Liver (tissue), 9 donors: ENCODE results near the gene NT5M. TPM values are rescaled to one million over a fixed set of nuclear protein-coding genes. Genes with fewer than 3 reads are reported as not detected.

Source experiments
- DNase-seq: peaks from one replicate; pipeline ENCODE4 v3.0.0-alpha.2; 2017; ENCODE audit warnings: low spot score
- H3K27ac ChIP-seq, 2 donors: one replicate each; pipeline ENCODE4 v1.7.0; 2013; ENCODE audit warnings: inconsistent platforms in 2 of 2, low read length in 2 of 2, control low read depth in 1 of 2, low read depth in 1 of 2, mild to moderate bottlenecking in 1 of 2
- H3K27me3 ChIP-seq, 4 donors: one replicate each; pipeline versions ENCODE4 v1.6.1 to v1.7.0; 2013; ENCODE audit warnings: low read length in 3 of 4, inconsistent platforms in 1 of 4, mild to moderate bottlenecking in 1 of 4, moderate library complexity in 1 of 4; ENCODE audit not compliant: control insufficient read depth in 4 of 4, insufficient read depth in 4 of 4
- H3K36me3 ChIP-seq, 4 donors: one replicate each; pipeline versions ENCODE4 v1.6.1 to v1.7.0; 2013; ENCODE audit warnings: low read length in 3 of 4, mild to moderate bottlenecking in 3 of 4, low read depth in 1 of 4, moderate library complexity in 1 of 4; ENCODE audit not compliant: control insufficient read depth in 4 of 4, insufficient read depth in 3 of 4
- H3K4me1 ChIP-seq, 4 donors: one replicate each; pipeline versions ENCODE4 v1.6.1 to v1.7.0; 2013; ENCODE audit warnings: low read length in 3 of 4, mild to moderate bottlenecking in 3 of 4, moderate library complexity in 1 of 4; ENCODE audit not compliant: control insufficient read depth in 4 of 4, insufficient read depth in 4 of 4
- H3K4me3 ChIP-seq, 3 donors: one replicate each; pipeline versions ENCODE4 v1.6.1 to v1.7.0; 2013; ENCODE audit warnings: low read length in 3 of 3, control low read depth in 1 of 3, low read depth in 1 of 3, mild to moderate bottlenecking in 1 of 3
- H3K9ac ChIP-seq, 2 donors: one replicate each; pipeline ENCODE4 v1.7.0; 2013; ENCODE audit warnings: low read length in 2 of 2, mild to moderate bottlenecking in 2 of 2, moderate library complexity in 2 of 2, control low read depth in 1 of 2, low read depth in 1 of 2
- H3K9me3 ChIP-seq, 4 donors: one replicate each; pipeline versions ENCODE4 v1.6.1 to v1.7.0; 2013; ENCODE audit warnings: low read length in 3 of 4; ENCODE audit not compliant: control insufficient read depth in 4 of 4
- ATF3 ChIP-seq: IDR thresholded peaks from 2 replicates; pipeline ENCODE4 v1.6.1; 2016; ENCODE audit warnings: antibody characterized with exemption
- EGR1 ChIP-seq, 2 donors: IDR thresholded peaks; 2 replicates each; pipeline ENCODE4 v1.6.1; 2016 to 2018; ENCODE audit warnings: antibody characterized with exemption in 2 of 2, low read depth in 2 of 2
- FOXA1 ChIP-seq: IDR thresholded peaks from 2 replicates; pipeline ENCODE4 v1.6.1; 2016; ENCODE audit warnings: antibody characterized with exemption
- FOXA2 ChIP-seq: IDR thresholded peaks from 2 replicates; pipeline ENCODE4 v1.6.1; 2016; ENCODE audit warnings: antibody characterized with exemption
- GABPA ChIP-seq, 2 donors: IDR thresholded peaks in 1 of 2; conservative IDR thresholded peaks in 1 of 2; 2 replicates each; pipeline ENCODE4 v1.6.1; 2016; ENCODE audit warnings: antibody characterized with exemption in 2 of 2, mild to moderate bottlenecking in 1 of 2, moderate library complexity in 1 of 2
- HNF4A ChIP-seq, 2 donors: conservative IDR thresholded peaks; 2 replicates each; pipeline ENCODE4 v1.6.1; 2016; ENCODE audit warnings: antibody characterized with exemption in 2 of 2, mild to moderate bottlenecking in 2 of 2
- HNF4G ChIP-seq: IDR thresholded peaks from 2 replicates; pipeline ENCODE4 v1.6.1; 2016; ENCODE audit warnings: antibody characterized with exemption
- JUND ChIP-seq, 2 donors: IDR thresholded peaks; 2 replicates each; pipeline ENCODE4 v1.6.1; 2016; ENCODE audit warnings: antibody characterized with exemption in 2 of 2
- NR2F2 ChIP-seq: IDR thresholded peaks from 2 replicates; pipeline ENCODE4 v1.6.1; 2016; ENCODE audit warnings: antibody characterized with exemption
- RXRA ChIP-seq, 2 donors: IDR thresholded peaks; 2 replicates each; pipeline ENCODE4 v1.6.1; 2017 to 2018; ENCODE audit warnings: antibody characterized with exemption in 2 of 2, mild to moderate bottlenecking in 1 of 2
- SP1 ChIP-seq: IDR thresholded peaks from 2 replicates; pipeline ENCODE4 v1.6.1; 2018; ENCODE audit warnings: antibody characterized with exemption, mild to moderate bottlenecking
- YY1 ChIP-seq: IDR thresholded peaks from 2 replicates; pipeline ENCODE4 v1.6.1; 2016; ENCODE audit warnings: antibody characterized with exemption, mild to moderate bottlenecking
- ZBTB33 ChIP-seq: IDR thresholded peaks from 2 replicates; pipeline ENCODE4 v1.6.1; 2016; ENCODE audit warnings: antibody characterized with exemption
- WGBS: extraction: QIAGEN DNeasy Blood & Tissue Kit; methylation state at CpG from one replicate; pipeline ENCODE4 v1.1.7; 2013; 5-methylcytosine and 5-hydroxymethylcytosine counted together
- polyA plus RNA-seq, 2 donors: library from polyadenylated mRNA; stranded (reverse) in 1 of 2; unstranded in 1 of 2; fragments of 200-250 nt in 1 of 2; fragments of >200 nt in 1 of 2; fragmentation: Nextera tagmentation in 1 of 2; extraction: Ambion mirVana in 1 of 2; gene quantifications; one replicate each; pipeline versions ENCODE4 v1.2.1 to v1.2.3, GENCODE V29; 2013 to 2015
- total RNA-seq, 2 donors: library from RNA; depleted of rRNA; stranded (reverse); fragments of >200 nt; gene quantifications; one replicate each; pipeline ENCODE4 v1.2.3, GENCODE V29; 2014
- TF ChIP-seq, protein P1 (sequence below): IDR thresholded peaks from 2 replicates; pipeline ENCODE4 v1.6.1; 2016; ENCODE audit warnings: antibody characterized with exemption
- TF ChIP-seq, protein P2 (sequence below): IDR thresholded peaks from 2 replicates; pipeline ENCODE4 v1.6.1; 2016; ENCODE audit warnings: antibody characterized with exemption, mild to moderate bottlenecking
- donor health status: healthy.
- donor health status: healthy.
- donor health status: healthy.
- donor health status: healthy.
- donor health status: healthy.

Gene NT5M
- total and polyA plus RNA-seq, 4 donors, result 0.42 to 7.9 (median 0.66) TPM

DNA sequence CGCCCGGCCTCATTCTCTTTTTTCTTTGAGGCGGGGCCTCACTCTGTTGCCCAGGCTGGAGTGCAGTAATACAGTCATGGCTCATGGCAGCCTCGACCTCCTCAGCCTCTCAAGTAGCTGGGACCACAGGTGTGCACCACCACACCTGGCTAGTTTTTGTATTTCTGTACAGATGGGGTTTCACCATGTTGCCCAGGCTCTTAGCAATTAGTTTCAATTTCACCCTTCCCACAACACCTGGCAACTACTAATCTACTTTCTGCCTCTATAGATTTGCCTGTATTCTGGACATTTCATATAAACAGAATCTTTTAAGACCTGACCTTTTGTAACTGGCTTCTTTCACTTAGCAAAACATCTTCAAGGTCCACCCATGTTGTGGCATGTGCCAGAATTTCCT is 8.0 kb upstream of the NT5M start:
- H3K9me3 ChIP-seq, result no peaks in the 10 kb centered on the region
- H3K27ac ChIP-seq, result no peak overlapping the region
- no peak for TF ChIP-seq YY1
- no peak for TF ChIP-seq HNF4G
- no peak for TF ChIP-seq HNF4A (conservative IDR thresholded peaks at IDR 0.05)
- no peaks in the 10 kb centered on the region for H3K4me1 ChIP-seq
- H3K36me3 ChIP-seq, result no peaks in the 10 kb centered on the region
- no peak overlapping the region for H3K4me3 ChIP-seq
- WGBS, result 97% methylated on average over 4 of the region's 4 CpGs
- H3K27me3 ChIP-seq, result no peaks in the 10 kb centered on the region
- DNase-seq, result no peak
- H3K9ac ChIP-seq, result no peak overlapping the region

DNA sequence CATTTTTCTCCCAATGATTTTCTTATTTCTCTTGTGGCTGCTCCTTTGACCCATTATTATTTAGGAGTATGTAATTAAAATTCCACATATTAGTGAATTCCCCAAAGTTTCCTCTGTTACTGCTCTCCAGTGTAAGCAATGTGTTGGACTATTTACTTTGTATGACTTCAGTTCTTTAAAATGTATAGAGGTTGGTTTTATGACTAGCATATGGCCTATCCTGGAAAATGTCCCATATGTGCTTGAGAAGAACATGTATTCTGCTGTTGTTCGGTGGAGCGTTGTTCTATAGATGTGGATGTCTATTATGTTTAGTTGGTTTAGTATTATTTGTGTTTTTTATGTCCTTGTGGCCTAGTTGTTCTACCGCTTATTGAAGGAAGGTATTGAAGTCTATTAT is 6.0 kb upstream of the NT5M start:
- Histone ChIP-seq H3K27me3 (no peaks in the 10 kb centered on the region), H3K9me3 (no peaks in the 10 kb centered on the region), H3K27ac (no peak overlapping the region), H3K4me1 (peaks cover 0 to 8% (median 2%) of the 10 kb centered on the region in 4 donors), H3K4me3 (no peak overlapping the region), H3K9ac (no peak overlapping the region), H3K36me3 (no peaks in the 10 kb centered on the region)
- 96% methylated on average over 3 of the region's 3 CpGs for WGBS
- TF ChIP-seq, protein P1, sequence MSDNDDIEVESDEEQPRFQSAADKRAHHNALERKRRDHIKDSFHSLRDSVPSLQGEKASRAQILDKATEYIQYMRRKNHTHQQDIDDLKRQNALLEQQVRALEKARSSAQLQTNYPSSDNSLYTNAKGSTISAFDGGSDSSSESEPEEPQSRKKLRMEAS, result no peak
- TF ChIP-seq SP1 (no peak), ZBTB33 (no peak), GABPA (IDR thresholded peaks at IDR 0.05 in 1 of 2, conservative IDR thresholded peaks at IDR 0.05 in 1 of 2) (no peak), HNF4G (no peak), FOXA2 (no peak), NR2F2 (no peak), FOXA1 (no peak), YY1 (no peak)
- TF ChIP-seq, protein P2, sequence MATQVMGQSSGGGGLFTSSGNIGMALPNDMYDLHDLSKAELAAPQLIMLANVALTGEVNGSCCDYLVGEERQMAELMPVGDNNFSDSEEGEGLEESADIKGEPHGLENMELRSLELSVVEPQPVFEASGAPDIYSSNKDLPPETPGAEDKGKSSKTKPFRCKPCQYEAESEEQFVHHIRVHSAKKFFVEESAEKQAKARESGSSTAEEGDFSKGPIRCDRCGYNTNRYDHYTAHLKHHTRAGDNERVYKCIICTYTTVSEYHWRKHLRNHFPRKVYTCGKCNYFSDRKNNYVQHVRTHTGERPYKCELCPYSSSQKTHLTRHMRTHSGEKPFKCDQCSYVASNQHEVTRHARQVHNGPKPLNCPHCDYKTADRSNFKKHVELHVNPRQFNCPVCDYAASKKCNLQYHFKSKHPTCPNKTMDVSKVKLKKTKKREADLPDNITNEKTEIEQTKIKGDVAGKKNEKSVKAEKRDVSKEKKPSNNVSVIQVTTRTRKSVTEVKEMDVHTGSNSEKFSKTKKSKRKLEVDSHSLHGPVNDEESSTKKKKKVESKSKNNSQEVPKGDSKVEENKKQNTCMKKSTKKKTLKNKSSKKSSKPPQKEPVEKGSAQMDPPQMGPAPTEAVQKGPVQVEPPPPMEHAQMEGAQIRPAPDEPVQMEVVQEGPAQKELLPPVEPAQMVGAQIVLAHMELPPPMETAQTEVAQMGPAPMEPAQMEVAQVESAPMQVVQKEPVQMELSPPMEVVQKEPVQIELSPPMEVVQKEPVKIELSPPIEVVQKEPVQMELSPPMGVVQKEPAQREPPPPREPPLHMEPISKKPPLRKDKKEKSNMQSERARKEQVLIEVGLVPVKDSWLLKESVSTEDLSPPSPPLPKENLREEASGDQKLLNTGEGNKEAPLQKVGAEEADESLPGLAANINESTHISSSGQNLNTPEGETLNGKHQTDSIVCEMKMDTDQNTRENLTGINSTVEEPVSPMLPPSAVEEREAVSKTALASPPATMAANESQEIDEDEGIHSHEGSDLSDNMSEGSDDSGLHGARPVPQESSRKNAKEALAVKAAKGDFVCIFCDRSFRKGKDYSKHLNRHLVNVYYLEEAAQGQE, result no peak
- DNase-seq, result no peak

DNA sequence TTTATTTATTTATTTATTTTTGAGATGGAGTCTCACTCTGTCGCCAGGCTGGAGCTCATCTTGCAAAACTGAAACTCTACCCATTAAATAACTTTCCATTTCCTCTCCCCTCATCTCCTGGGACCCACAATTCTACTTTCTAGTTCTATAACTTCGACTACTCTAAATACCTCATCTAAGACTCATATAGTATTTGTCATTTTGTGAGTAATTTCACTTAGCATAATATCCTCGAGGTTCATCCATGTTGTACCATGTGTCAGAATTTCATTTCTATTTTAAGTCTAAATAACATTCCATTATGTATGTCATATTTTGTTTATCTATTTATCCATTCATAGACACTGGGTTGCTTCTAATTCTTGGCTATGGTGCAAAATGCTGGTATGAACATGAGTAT is 5.1 kb upstream of the NT5M start:
- H3K36me3 ChIP-seq, result no peaks in the 10 kb centered on the region
- no peak overlapping the region for H3K27ac ChIP-seq
- no peak for TF ChIP-seq SP1
- no peak for TF ChIP-seq HNF4A (conservative IDR thresholded peaks at IDR 0.05)
- no peak for TF ChIP-seq ATF3
- TF ChIP-seq GABPA (IDR thresholded peaks at IDR 0.05 in 1 of 2, conservative IDR thresholded peaks at IDR 0.05 in 1 of 2), result no peak
- TF ChIP-seq, protein P1, result no peak
- no peak for TF ChIP-seq JUND (IDR thresholded peaks at IDR 0.05)
- TF ChIP-seq, protein P2, result no peak
- no peak for TF ChIP-seq NR2F2
- no peak for TF ChIP-seq HNF4G
- TF ChIP-seq RXRA (IDR thresholded peaks at IDR 0.05), result no peak
- TF ChIP-seq EGR1 (IDR thresholded peaks at IDR 0.05; ENCODE audit: low read depth in 2 of 2), result no peak
- H3K27me3 ChIP-seq, result no peaks in the 10 kb centered on the region
- H3K9ac ChIP-seq, result no peak overlapping the region
- H3K4me3 ChIP-seq, result no peak overlapping the region
- no peak for DNase-seq
- 52% methylated on average over 3 of the region's 3 CpGs for WGBS
- peaks cover 0 to 12% (median 4%) of the 10 kb centered on the region in 4 donors for H3K4me1 ChIP-seq
- H3K9me3 ChIP-seq, result no peaks in the 10 kb centered on the region
